HG02763 (cell line): ENCODE data around the gene HIBADH.
"Not testable (repeated sequence)": the region's sequence is repeated elsewhere in the genome, so short reads cannot be mapped to it uniquely, and the experiment has no call there.

Experiments used
- ATAC-seq: cut with Tn5 transposase; IDR thresholded peaks from one replicate; pipeline ENCODE4 v1.9.1; 2021; ENCODE audit warnings: mild to moderate bottlenecking, moderate library complexity; ENCODE audit not compliant: unreplicated experiment

Gene HIBADH

DNA sequence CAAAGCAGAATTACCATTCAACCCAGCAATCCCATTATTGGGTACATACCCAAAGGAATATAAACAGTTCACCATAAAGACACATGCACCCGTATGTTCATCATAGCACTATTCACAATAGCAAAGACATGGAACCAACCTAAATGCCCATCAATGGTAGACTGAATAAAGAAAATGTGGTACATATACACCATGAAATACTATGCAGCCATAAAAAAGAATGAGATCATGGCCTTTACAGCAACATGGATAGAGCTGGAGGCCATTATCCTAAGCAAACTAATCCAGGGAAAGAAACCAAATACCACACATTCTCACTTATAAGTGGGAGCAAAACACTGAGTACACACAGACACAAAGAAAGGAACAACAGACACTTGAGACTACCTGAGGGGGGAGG lies 23.6 kb downstream of the HIBADH start:
- not testable (repeated sequence) for ATAC-seq

- ATAC-seq = no peak
Measured at GRCh38 chr7:27636326-27637006, 26.2 kb downstream of the HIBADH start.

DNA sequence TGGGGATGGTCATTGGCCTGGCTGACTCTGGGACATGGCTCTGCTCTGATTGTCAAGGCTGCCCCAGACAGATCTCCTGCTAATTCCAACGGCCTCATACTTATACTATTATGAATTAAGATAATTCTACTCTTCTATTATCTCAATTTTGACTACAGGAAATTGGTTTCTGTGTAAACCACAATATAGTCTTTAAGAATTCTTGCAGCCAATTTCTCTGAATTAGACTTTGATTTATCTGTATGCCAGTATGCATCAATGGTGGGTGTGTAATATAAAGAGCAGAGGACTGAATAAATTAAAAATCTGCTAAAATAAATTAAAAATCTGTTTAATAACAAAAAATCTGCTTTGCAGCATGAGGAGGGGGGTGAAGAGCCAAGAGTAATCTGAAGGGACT lies 27.0 kb downstream of the HIBADH start:
- no peak for ATAC-seq

DNA sequence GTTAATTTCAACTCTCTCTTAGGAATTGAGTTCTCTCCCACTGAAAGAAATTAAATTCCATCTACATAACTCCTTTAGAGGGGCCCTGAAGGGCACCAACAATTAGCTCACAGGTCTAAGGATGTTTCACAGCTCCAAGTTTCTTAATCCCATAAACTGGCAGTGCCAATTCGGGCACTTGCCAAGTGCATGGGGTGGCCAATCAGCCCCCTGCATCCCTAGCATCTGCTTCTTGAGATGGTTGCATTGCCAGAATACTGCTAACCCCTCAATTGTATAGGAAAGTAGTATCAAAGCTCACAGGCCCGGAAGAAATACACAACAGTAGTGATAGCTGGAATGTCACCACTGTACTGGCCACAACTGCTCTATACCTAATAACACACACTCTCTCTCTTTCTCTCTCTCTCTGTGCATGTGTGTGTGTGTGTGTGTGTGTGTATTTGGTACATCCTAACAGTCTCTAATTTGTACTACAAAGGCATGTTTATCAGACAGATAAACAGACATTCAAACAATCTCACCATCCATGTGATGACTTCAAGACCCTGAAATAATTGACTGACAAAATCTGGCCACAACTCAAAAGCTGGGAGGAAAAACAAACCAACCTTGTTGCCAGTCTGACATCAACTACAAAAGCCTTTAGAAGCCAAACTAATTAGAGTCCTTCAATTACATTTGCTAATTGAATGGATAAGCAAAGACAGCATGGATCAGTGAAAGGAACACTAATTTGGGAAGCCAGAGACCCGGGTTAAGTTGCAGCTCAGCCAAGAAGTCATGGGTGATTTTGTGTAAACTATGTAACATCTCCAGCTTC lies 27.8 kb downstream of the HIBADH start:
- ATAC-seq = no peak

DNA sequence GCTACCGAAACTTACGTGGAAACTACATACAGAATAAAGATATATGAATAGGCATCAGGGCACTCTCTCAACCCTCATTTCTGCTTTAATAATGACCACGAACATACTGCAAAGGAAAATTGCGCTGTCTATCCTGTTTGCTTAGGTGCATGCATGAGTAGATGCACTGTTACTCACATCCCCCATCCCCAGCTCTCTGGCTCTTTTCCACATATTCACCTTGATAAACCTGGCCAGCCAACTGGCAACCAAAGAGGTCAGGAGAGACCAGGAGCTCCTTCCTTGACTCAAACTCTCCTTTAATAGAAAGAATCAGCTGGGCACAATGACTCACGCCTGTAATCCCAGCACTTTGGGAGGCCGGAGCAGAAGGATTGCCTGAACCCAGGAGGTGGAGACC lies 29.6 kb downstream of the HIBADH start:
- ATAC-seq = no peak

GRCh38 chr7:27631391-27631790 lies 31.3 kb downstream of the HIBADH start:
- ATAC-seq = no peak

DNA sequence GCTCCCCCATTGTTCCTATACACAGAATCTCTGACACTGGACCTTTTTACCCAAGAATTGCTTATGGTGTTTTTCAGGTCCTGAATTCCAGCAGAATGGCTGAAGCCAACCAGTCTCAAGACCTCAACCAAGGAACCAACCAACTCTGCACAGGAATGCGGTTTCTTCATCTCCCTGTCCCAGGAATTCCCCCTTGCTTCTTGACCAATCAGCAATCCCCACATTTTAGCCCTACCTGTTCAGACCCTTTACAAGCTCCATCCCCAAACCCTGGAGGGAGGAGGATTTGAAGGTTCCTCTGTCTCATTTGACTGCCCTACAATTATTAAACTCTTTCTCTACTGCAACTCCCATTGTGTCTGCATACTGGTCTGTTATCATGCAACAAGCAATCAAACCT lies 35.5 kb downstream of the HIBADH start:
- ATAC-seq = no peak

DNA sequence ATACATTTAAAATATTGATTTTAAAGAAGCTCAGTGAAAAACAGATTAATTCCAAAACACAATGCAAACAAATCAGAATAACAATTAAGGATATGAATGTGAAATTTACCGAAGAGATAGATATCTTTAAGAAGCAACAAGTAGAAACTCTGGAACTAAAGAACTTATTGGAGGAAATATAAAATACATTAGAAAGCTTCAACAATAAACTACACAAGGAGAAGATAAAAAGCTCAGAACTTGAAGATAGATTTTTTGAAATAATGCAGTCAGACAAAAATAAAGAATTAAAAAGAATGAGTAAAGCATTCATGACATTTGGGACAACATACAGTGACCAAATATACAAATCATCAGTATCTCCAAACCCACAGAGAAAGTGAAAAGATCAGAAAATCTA lies 43.2 kb downstream of the HIBADH start:
- ATAC-seq = no peak

DNA sequence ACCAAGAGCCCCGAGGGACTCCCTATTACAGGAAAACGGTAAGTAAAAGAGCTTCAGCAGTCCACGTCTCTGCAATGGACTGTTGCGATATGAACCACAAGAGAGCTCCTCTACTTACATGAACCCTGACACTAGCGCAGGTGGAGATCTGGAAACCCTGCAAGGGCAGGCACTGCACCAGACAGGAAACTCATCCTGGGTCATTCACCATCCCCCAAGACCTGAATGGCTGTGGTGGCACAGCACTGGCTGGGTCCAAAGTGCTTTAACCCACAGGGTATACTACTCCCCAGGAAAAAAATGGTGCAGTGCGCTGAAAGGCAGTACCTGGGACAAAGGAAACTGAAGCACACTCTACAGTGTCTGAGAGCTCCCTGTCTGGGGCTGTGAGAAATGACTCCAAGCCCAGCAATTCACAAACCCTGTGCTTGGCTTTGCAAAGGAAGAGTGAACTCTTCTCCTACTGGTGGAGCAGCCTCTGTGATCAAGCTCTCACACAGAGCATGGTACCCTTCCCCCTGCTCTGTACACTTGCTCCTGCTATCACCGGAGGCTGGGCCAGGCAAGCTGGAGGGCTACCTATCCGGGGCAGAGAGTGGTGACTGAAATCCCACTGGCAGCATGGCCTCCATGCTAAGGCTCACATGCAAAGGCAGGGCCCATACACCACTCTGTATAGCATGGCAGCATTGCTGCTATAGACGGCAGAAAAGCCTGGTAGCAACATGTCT lies 44.9 kb downstream of the HIBADH start:
- no peak for ATAC-seq

GRCh38 chr7:27616914-27617548 lies 45.7 kb downstream of the HIBADH start:
- no peak for ATAC-seq

DNA sequence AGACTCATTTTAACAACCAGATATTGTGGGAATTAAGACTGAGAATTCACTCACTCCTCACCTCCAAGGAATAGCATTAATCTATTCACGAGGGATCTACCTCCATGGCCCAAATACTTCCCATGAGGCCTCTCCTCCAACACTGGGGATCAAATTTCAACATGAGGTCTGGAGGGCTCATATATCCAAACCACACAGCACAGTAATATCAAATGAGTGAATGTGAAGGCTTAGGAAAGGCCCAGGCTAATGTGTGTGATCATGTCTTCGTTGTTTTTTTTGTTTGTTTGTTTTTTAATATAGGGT lies 46.5 kb downstream of the HIBADH start:
- ATAC-seq = no peak

- no peak for ATAC-seq
Measured at GRCh38 chr7:27615420-27616185, 47.1 kb downstream of the HIBADH start.

DNA sequence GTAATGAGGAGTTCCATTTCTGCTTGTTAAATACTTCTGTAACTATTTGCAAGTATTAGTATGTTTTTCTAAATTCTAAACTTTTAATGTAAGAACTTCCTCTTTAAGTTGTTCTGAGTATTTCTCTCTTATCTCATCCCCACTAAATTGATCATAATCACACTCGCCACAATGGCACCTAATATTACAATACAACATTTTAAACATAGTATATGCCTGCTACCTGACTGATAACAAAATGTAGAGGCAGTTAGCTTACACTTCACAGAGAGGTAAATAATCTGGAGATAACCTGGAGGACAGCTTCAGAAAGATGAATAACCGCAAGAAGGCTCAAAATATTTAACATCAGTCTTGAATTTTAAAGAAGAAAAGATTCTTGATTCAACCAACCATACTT lies 48.6 kb downstream of the HIBADH start:
- ATAC-seq = no peak

GRCh38 chr7:27611059-27611458 lies 51.6 kb downstream of the HIBADH start:
- no peak for ATAC-seq

GRCh38 chr7:27608776-27609495 lies 53.7 kb downstream of the HIBADH start:
- ATAC-seq = no peak

- ATAC-seq = no peak
Measured at GRCh38 chr7:27607210-27607606, 55.5 kb downstream of the HIBADH start.

DNA sequence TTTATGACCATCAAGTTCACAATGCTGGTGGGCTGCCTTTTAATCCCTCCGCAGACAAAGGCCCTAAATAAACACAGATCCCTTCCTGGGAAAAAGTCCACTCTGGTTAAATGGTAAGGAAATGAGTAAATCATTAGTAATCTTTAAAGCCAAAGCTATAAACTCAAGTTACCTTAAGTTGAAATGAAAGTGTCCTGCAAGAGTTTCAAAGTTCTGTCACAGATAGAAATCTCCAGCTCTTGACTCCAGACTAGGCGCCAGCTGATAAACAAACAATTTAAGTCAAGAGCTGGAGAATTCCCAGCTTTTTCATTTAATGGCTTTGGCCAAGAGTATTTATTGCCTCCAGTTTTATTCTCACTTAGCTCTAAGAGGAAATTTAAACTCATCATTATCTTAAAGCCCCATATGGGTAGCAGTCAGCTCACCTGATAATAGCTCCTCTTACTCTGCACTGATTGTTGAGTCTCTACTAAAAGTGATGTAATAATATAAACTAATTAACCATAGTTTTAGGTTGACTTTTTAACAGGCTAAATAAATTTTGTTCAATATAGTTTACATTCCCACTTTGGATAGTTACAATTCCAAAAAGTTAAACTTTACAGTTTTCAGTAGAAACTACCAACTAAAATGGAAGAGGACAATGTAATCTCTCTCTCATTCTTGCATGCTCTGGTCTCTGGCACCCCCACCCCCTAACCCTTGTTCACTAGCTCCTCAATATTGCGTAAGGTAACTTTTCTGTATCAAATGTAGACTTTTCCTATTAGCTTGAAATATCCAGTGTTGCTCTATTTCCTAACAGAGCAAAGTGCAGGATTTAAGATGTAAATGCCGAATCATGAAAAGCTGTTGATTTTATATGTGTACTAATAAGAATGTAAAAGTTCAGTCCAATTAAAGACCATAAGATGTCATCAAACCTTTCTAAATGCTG lies 56.1 kb downstream of the HIBADH start:
- no peak for ATAC-seq

DNA sequence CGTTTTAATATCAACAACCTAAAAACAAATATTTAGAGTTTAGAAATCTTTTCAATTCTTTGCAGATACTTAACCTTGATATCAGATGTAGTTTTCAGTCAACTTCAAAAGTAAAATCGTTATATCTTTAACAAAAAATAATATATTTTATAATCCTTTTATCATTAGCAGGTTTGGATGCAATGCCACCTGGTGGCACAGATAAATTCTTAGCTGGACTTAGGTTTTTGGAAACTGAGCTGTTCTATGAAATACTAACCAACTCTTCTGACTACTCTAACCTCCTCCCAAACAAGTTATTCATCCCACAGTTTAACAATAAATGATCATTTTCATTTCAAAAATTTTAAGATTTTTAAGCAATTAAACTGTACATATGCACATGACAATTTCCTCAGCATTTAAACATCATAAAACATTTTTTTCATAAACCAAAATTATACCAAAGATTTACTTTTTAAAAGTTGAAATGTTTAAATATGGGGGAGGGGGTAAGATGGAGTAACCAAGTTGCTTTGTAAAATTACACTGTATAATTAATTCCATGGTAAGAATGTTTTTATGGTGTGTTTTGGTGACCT lies 56.9 kb downstream of the HIBADH start:
- ATAC-seq = no peak

DNA sequence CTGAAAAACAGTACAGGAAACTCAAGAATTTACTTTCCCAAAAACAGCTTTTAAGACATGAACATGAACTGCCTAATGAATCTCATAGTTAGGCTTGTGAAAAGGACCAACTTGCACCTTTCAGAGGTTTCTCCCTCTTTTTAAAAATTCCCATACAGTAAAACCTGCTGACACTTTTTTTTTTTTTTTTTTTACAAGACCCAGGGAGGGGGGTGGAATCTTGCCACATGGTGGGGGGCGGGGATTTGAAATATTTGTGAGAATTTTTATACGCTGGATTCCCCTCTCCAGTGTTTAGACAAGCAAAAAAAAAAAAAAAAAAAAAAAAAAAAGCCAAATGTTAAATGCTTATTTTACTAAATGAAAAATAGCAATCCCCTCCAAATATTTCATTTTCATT lies 57.4 kb downstream of the HIBADH start:
- no peak for ATAC-seq
